GM18526 (cell line): ENCODE results near the gene ULBP2.

Experiments used
- POLR2A ChIP-seq: IDR thresholded peaks from 3 replicates; pipeline ENCODE4 v1.6.1; 2011; ENCODE audit not compliant: insufficient read length; ENCODE audit errors: extremely low read depth

Gene ULBP2

GRCh38 chr6:149991838-149992237 lies 50.0 kb downstream of the ULBP2 start:
- TF ChIP-seq POLR2A, result no peak

GRCh38 chr6:149995235-149995750 lies 53.5 kb downstream of the ULBP2 start:
- TF ChIP-seq POLR2A, result no peak

GRCh38 chr6:149995971-149996370 lies 54.2 kb downstream of the ULBP2 start:
- TF ChIP-seq POLR2A, result no peak
